ENCODE results near the gene HTRA2. TPM values are rescaled to one million over a fixed set of nuclear protein-coding genes. Genes with fewer than 3 reads are reported as not detected.

Gene HTRA2
- total and polyA plus RNA-seq, 5 donors from 2014 or later: 25.8 to 34.1 (median 29.2) TPM

- Mint-ChIP-seq H3K27me3 (no peaks in the 10 kb centered on the region), H3K4me1 (peaks cover 0 to 4% (median 0%) of the 10 kb centered on the region in 4 donors), H3K9me3 (peaks cover 0 to 2% (median 0%) of the 10 kb centered on the region in 7 donors), H3K36me3 (peaks cover 5% of the 10 kb centered on the region), H3K4me3 (no peak overlapping the region), H3K27ac (peak overlapping the region in 1 of 3 donors; percentile 54)
- Histone ChIP-seq H3K4me1 (ENCODE audit: control insufficient read depth, insufficient read depth, low read length, poor library complexity, severe bottlenecking) (no peaks in the 10 kb centered on the region), H3K27me3 (ENCODE audit: control insufficient read depth, insufficient read depth, low read length) (peaks cover 2% of the 10 kb centered on the region), H3K27ac (ENCODE audit: insufficient read depth, low read length, poor library complexity, severe bottlenecking) (no peak overlapping the region), H3K36me3 (ENCODE audit: control insufficient read depth, insufficient read depth, low read length) (no peaks in the 10 kb centered on the region), H3K9me3 (ENCODE audit: control insufficient read depth in 2 of 2, low read length in 2 of 2) (no peaks in the 10 kb centered on the region), H3K4me3 (ENCODE audit: low read depth, low read length) (no peak overlapping the region)
- DNase-seq (no peak), ATAC-seq (ENCODE audit: low read depth in 2 of 2) (no peak)
Observed at GRCh38 chr2:74564222-74564621, 34.5 kb downstream of the HTRA2 start.

GRCh38 chr2:74566076-74566753 lies 36.5 kb downstream of the HTRA2 start:
- Histone ChIP-seq H3K36me3 (ENCODE audit: control insufficient read depth, insufficient read depth, low read length) (no peaks in the 10 kb centered on the region), H3K9me3 (ENCODE audit: control insufficient read depth in 2 of 2, low read length in 2 of 2) (no peaks in the 10 kb centered on the region), H3K4me3 (ENCODE audit: low read depth, low read length) (no peak overlapping the region), H3K27ac (ENCODE audit: insufficient read depth, low read length, poor library complexity, severe bottlenecking) (no peak overlapping the region), H3K4me1 (ENCODE audit: control insufficient read depth, insufficient read depth, low read length, poor library complexity, severe bottlenecking) (no peaks in the 10 kb centered on the region), H3K27me3 (ENCODE audit: control insufficient read depth, insufficient read depth, low read length) (peaks cover 2% of the 10 kb centered on the region)
- H3K4me3 Mint-ChIP-seq: no peak overlapping the region
- no peaks in the 10 kb centered on the region for H3K27me3 Mint-ChIP-seq
- H3K36me3 Mint-ChIP-seq: peaks cover 5% of the 10 kb centered on the region
- H3K9me3 Mint-ChIP-seq: peaks cover 0 to 2% (median 0%) of the 10 kb centered on the region in 7 donors
- no peaks in the 10 kb centered on the region for H3K4me1 Mint-ChIP-seq
- DNase-seq (no peak), ATAC-seq (ENCODE audit: low read depth in 2 of 2) (no peak)
- H3K27ac Mint-ChIP-seq: no peak overlapping the region

- H3K9me3 Mint-ChIP-seq: peaks cover 0 to 2% (median 0%) of the 10 kb centered on the region in 7 donors
- no peak overlapping the region for H3K27ac ChIP-seq (ENCODE audit: insufficient read depth, low read length, poor library complexity, severe bottlenecking)
- ATAC-seq (ENCODE audit: low read depth in 2 of 2): no peak
- no peaks in the 10 kb centered on the region for H3K27me3 Mint-ChIP-seq
- no peak for DNase-seq
- peaks cover 2% of the 10 kb centered on the region for H3K27me3 ChIP-seq (ENCODE audit: control insufficient read depth, insufficient read depth, low read length)
- H3K4me3 Mint-ChIP-seq: no peak overlapping the region
- H3K36me3 Mint-ChIP-seq: peaks cover 3% of the 10 kb centered on the region
- H3K27ac Mint-ChIP-seq: no peak overlapping the region
- no peaks in the 10 kb centered on the region for H3K9me3 ChIP-seq (ENCODE audit: control insufficient read depth in 2 of 2, low read length in 2 of 2)
- H3K36me3 ChIP-seq (ENCODE audit: control insufficient read depth, insufficient read depth, low read length): no peaks in the 10 kb centered on the region
- no peaks in the 10 kb centered on the region for H3K4me1 Mint-ChIP-seq
- H3K4me3 ChIP-seq (ENCODE audit: low read depth, low read length): no peak overlapping the region
- no peaks in the 10 kb centered on the region for H3K4me1 ChIP-seq (ENCODE audit: control insufficient read depth, insufficient read depth, low read length, poor library complexity, severe bottlenecking)
Observed at GRCh38 chr2:74566754-74567085, 37.0 kb downstream of the HTRA2 start.

- H3K4me3 ChIP-seq (ENCODE audit: low read depth, low read length): no peak overlapping the region
- H3K4me3 Mint-ChIP-seq: no peak overlapping the region
- H3K27ac ChIP-seq (ENCODE audit: insufficient read depth, low read length, poor library complexity, severe bottlenecking): no peak overlapping the region
- no peaks in the 10 kb centered on the region for H3K4me1 ChIP-seq (ENCODE audit: control insufficient read depth, insufficient read depth, low read length, poor library complexity, severe bottlenecking)
- H3K36me3 ChIP-seq (ENCODE audit: control insufficient read depth, insufficient read depth, low read length): no peaks in the 10 kb centered on the region
- peaks cover 0 to 2% (median 0%) of the 10 kb centered on the region in 7 donors for H3K9me3 Mint-ChIP-seq
- H3K4me1 Mint-ChIP-seq: no peaks in the 10 kb centered on the region
- H3K27ac Mint-ChIP-seq: no peak overlapping the region
- ATAC-seq (ENCODE audit: low read depth in 2 of 2): no peak
- no peaks in the 10 kb centered on the region for H3K36me3 Mint-ChIP-seq
- peaks cover 2% of the 10 kb centered on the region for H3K27me3 ChIP-seq (ENCODE audit: control insufficient read depth, insufficient read depth, low read length)
- no peaks in the 10 kb centered on the region for H3K9me3 ChIP-seq (ENCODE audit: control insufficient read depth in 2 of 2, low read length in 2 of 2)
- no peak for DNase-seq
- H3K27me3 Mint-ChIP-seq: no peaks in the 10 kb centered on the region
Observed at GRCh38 chr2:74567881-74568280, 38.1 kb downstream of the HTRA2 start.

- H3K4me3 ChIP-seq (ENCODE audit: low read depth, low read length): no peak overlapping the region
- H3K9me3 Mint-ChIP-seq: peaks cover 0 to 2% (median 0%) of the 10 kb centered on the region in 7 donors
- no peak for DNase-seq
- no peak overlapping the region for H3K4me3 Mint-ChIP-seq
- no peak overlapping the region for H3K27ac ChIP-seq (ENCODE audit: insufficient read depth, low read length, poor library complexity, severe bottlenecking)
- H3K27me3 ChIP-seq (ENCODE audit: control insufficient read depth, insufficient read depth, low read length): no peaks in the 10 kb centered on the region
- H3K9me3 ChIP-seq (ENCODE audit: control insufficient read depth in 2 of 2, low read length in 2 of 2): no peaks in the 10 kb centered on the region
- H3K27me3 Mint-ChIP-seq: no peaks in the 10 kb centered on the region
- no peak overlapping the region for H3K27ac Mint-ChIP-seq
- H3K4me1 Mint-ChIP-seq: peaks cover 11 to 14% (median 13%) of the 10 kb centered on the region in 4 donors
- H3K36me3 Mint-ChIP-seq: no peaks in the 10 kb centered on the region
- no peaks in the 10 kb centered on the region for H3K36me3 ChIP-seq (ENCODE audit: control insufficient read depth, insufficient read depth, low read length)
- H3K4me1 ChIP-seq (ENCODE audit: control insufficient read depth, insufficient read depth, low read length, poor library complexity, severe bottlenecking): peaks cover 14% of the 10 kb centered on the region
- ATAC-seq (ENCODE audit: low read depth in 2 of 2): no peak
Observed at GRCh38 chr2:74569686-74570085, 40.0 kb downstream of the HTRA2 start.

- Histone ChIP-seq H3K27ac (ENCODE audit: insufficient read depth, low read length, poor library complexity, severe bottlenecking) (no peak overlapping the region), H3K4me3 (ENCODE audit: low read depth, low read length) (no peak overlapping the region), H3K4me1 (ENCODE audit: control insufficient read depth, insufficient read depth, low read length, poor library complexity, severe bottlenecking) (peaks cover 15% of the 10 kb centered on the region), H3K27me3 (ENCODE audit: control insufficient read depth, insufficient read depth, low read length) (no peaks in the 10 kb centered on the region), H3K36me3 (ENCODE audit: control insufficient read depth, insufficient read depth, low read length) (no peaks in the 10 kb centered on the region), H3K9me3 (ENCODE audit: control insufficient read depth in 2 of 2, low read length in 2 of 2) (no peaks in the 10 kb centered on the region)
- Mint-ChIP-seq H3K36me3 (no peaks in the 10 kb centered on the region), H3K9me3 (peaks cover 0 to 2% (median 0%) of the 10 kb centered on the region in 7 donors), H3K27ac (no peak overlapping the region), H3K27me3 (no peaks in the 10 kb centered on the region), H3K4me1 (peaks cover 12 to 16% (median 15%) of the 10 kb centered on the region in 4 donors), H3K4me3 (no peak overlapping the region)
- ATAC-seq (ENCODE audit: low read depth in 2 of 2) (no peak), DNase-seq (no peak)
Observed at GRCh38 chr2:74571058-74571457, 41.3 kb downstream of the HTRA2 start.

GRCh38 chr2:74572178-74572925 lies 42.6 kb downstream of the HTRA2 start:
- Histone ChIP-seq H3K9me3 (ENCODE audit: control insufficient read depth in 2 of 2, low read length in 2 of 2) (no peaks in the 10 kb centered on the region), H3K27ac (ENCODE audit: insufficient read depth, low read length, poor library complexity, severe bottlenecking) (no peak overlapping the region), H3K4me1 (ENCODE audit: control insufficient read depth, insufficient read depth, low read length, poor library complexity, severe bottlenecking) (peaks cover 15% of the 10 kb centered on the region), H3K27me3 (ENCODE audit: control insufficient read depth, insufficient read depth, low read length) (no peaks in the 10 kb centered on the region), H3K4me3 (ENCODE audit: low read depth, low read length) (no peak overlapping the region), H3K36me3 (ENCODE audit: control insufficient read depth, insufficient read depth, low read length) (no peaks in the 10 kb centered on the region)
- ATAC-seq (ENCODE audit: low read depth in 2 of 2) (no peak), DNase-seq (no peak)
- Mint-ChIP-seq H3K36me3 (no peaks in the 10 kb centered on the region), H3K4me1 (peaks cover 15 to 18% (median 17%) of the 10 kb centered on the region in 4 donors), H3K27me3 (no peaks in the 10 kb centered on the region), H3K4me3 (no peak overlapping the region), H3K9me3 (peaks cover 0 to 2% (median 0%) of the 10 kb centered on the region in 7 donors), H3K27ac (no peak overlapping the region)

Data from CD4-positive, CD25-positive, alpha-beta regulatory T cell (primary cell).